GM12878 (cell line): ENCODE data around the gene FAM228B.

Experiments used
- CBX5 ChIP-seq: sonication (generic); IDR thresholded peaks from 2 replicates; pipeline ENCODE4 v1.6.1; 2016; ENCODE audit warnings: low read depth, moderate library complexity, mild to moderate bottlenecking, inconsistent platforms
- POLR2AphosphoS5 ChIP-seq: IDR thresholded peaks from 2 replicates; pipeline ENCODE4 v1.6.1; 2011; ENCODE audit warnings: mild to moderate bottlenecking, low read length, inconsistent platforms

GRCh38 chr2:24106786-24107185 lies 16.5 kb upstream of the FAM228B start:
- no peak for TF ChIP-seq CBX5
- no peak for TF ChIP-seq POLR2AphosphoS5
